Right lobe of liver (tissue), 6 donors: Measurements from ENCODE around the gene EGLN2. TPM values are rescaled to one million over a fixed set of nuclear protein-coding genes. Genes with fewer than 3 reads are reported as not detected.

Experiments used
- ATAC-seq, 4 donors: fragments of 200-7000 bp; cut with Tn5 transposase; one replicate each; pipeline ENCODE4 v1.9.1; 2020; ENCODE audit warnings: mild to moderate bottlenecking in 4 of 4, moderate library complexity in 4 of 4
- DNase-seq, 3 donors: peaks; one replicate each; pipeline ENCODE4 v3.0.0-alpha.2; 2020
- H3K27ac ChIP-seq, 3 donors: fragments of 200-600 bp; one replicate each; pipeline ENCODE4 v1.8.0; 2022
- H3K27me3 ChIP-seq, 2 donors: fragments of 200-600 bp; one replicate each; pipeline ENCODE4 v1.8.0; 2022
- H3K36me3 ChIP-seq, 4 donors: fragments of 200-600 bp; sonication (generic) in 1 of 4; one replicate each; pipeline versions ENCODE4 v1.5.1 to v1.8.0; 2017 to 2022; ENCODE audit warnings: control low read depth in 1 of 4
- H3K4me1 ChIP-seq, 4 donors: fragments of 200-600 bp; sonication (generic) in 1 of 4; one replicate each; pipeline versions ENCODE4 v1.5.1 to v1.8.0; 2017 to 2022; ENCODE audit warnings: control low read depth in 1 of 4
- H3K4me3 ChIP-seq, 3 donors: fragments of 200-600 bp; one replicate each; pipeline ENCODE4 v1.8.0; 2022
- H3K9me3 ChIP-seq, 4 donors: fragments of 200-600 bp; sonication (generic) in 1 of 4; one replicate each; pipeline versions ENCODE4 v1.5.1 to v1.8.0; 2017 to 2022; ENCODE audit warnings: control low read depth in 1 of 4
- POLR2A ChIP-seq: fragments of 450-650 bp; IDR thresholded peaks from one replicate; pipeline ENCODE4 v1.6.1; 2017; ENCODE audit warnings: antibody characterized with exemption, mild to moderate bottlenecking
- WGBS: methylation state at CpG from one replicate; pipeline ENCODE4 v1.1.6; 2018; ENCODE audit warnings: low coverage, low lambda C conversion rate; ENCODE audit not compliant: insufficient coverage; ENCODE audit errors: missing lambda C conversion rate; 5-methylcytosine and 5-hydroxymethylcytosine counted together
- intact Hi-C, 2 donors: fragments of 100-400 bp; cut with DNase I; formaldehyde crosslinking; loops; one replicate each; pipeline versions ENCODE4 v1.11.2 to v1.14.1; 2022
- total RNA-seq, 6 experiments: library from RNA; depleted of rRNA in 2 of 6; stranded (reverse); fragments of >200 nt in 2 of 6; fragmentation: NEBNext Ultra II Directional in 3 of 6; extraction: Animal tissue kit (Norgen Biotek cat#: 25700) in 3 of 6; gene quantifications; one replicate each; pipeline versions ENCODE4 v1.1.0 to v1.2.4, GENCODE V29; 2016 to 2023
- TF ChIP-seq, protein P1 (sequence below), 4 donors: fragments of 200-600 bp in 3 of 4; fragments of 450-650 bp in 1 of 4; IDR thresholded peaks; one replicate each; pipeline versions ENCODE4 v1.5.1 to v1.8.0; 2016 to 2022; ENCODE audit warnings: antibody characterized with exemption in 4 of 4, mild to moderate bottlenecking in 2 of 4
- donor health status: DM: no; HTN: yes; CAD: no.
- donor health status: DM: no; HTN: no; CAD: no.
- donor health status: DM: no; HTN: no; CAD: no.
- donor health status: DM: no; HTN: yes; CAD: no.
- donor health status: DM: no; HTN: yes; CAD: no.

The EGLN2 gene
- total RNA-seq, 6 experiments from 2014 or later, result 34.5 to 47.0 (median 37.4) TPM

DNA sequence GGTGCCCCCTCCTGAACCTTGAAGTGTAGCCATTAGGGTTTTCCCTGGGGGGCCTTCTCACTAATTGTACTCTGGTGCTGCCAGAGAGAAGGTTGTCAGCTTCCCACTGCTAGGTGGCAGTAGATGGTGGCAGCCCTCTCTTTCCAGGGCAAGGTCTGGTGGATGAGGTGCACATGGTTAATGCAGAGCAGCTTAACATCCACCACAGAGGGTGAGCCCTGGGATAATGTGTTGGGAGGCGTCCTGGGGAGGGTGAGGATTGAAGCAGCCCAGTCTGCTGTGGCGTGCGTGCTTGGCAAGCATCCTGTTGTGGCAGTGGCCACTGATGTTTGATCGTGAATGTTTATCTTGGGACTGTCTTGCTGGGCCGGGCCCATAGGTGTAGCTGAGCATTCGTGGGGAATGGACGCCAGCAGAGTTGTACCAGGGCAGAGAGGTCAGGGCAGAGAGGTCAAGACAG is 5.8 kb downstream of the EGLN2 start:
- DNase-seq, result peak; percentile 77 to 90 (median 90)
- Histone ChIP-seq H3K4me1 (peaks cover 0 to 62% (median 22%) of the 10 kb centered on the region in 4 donors), H3K36me3 (peaks cover 0 to 32% (median 9%) of the 10 kb centered on the region in 4 donors), H3K9me3 (no peaks in the 10 kb centered on the region), H3K27ac (peak overlapping the region; percentile 43 to 71 (median 58)), H3K4me3 (no peak overlapping the region), H3K27me3 (no peaks in the 10 kb centered on the region)
- intact Hi-C loops, result loop anchor here in 1 of 2 donors (10.0 kb wide), 1 partner anchor 140 kb away; no protein-coding TSS in a partner anchor
- ATAC-seq, result peak; percentile 54 to 73 (median 68)
- WGBS, result 4% methylated on average over 5 of the region's 7 CpGs
- TF ChIP-seq POLR2A, result no peak
- TF ChIP-seq, protein P1, sequence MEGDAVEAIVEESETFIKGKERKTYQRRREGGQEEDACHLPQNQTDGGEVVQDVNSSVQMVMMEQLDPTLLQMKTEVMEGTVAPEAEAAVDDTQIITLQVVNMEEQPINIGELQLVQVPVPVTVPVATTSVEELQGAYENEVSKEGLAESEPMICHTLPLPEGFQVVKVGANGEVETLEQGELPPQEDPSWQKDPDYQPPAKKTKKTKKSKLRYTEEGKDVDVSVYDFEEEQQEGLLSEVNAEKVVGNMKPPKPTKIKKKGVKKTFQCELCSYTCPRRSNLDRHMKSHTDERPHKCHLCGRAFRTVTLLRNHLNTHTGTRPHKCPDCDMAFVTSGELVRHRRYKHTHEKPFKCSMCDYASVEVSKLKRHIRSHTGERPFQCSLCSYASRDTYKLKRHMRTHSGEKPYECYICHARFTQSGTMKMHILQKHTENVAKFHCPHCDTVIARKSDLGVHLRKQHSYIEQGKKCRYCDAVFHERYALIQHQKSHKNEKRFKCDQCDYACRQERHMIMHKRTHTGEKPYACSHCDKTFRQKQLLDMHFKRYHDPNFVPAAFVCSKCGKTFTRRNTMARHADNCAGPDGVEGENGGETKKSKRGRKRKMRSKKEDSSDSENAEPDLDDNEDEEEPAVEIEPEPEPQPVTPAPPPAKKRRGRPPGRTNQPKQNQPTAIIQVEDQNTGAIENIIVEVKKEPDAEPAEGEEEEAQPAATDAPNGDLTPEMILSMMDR (IDR thresholded peaks at IDR 0.05), result peak in 3 of 4 donors; percentile 5 to 30 (median 25)

DNA sequence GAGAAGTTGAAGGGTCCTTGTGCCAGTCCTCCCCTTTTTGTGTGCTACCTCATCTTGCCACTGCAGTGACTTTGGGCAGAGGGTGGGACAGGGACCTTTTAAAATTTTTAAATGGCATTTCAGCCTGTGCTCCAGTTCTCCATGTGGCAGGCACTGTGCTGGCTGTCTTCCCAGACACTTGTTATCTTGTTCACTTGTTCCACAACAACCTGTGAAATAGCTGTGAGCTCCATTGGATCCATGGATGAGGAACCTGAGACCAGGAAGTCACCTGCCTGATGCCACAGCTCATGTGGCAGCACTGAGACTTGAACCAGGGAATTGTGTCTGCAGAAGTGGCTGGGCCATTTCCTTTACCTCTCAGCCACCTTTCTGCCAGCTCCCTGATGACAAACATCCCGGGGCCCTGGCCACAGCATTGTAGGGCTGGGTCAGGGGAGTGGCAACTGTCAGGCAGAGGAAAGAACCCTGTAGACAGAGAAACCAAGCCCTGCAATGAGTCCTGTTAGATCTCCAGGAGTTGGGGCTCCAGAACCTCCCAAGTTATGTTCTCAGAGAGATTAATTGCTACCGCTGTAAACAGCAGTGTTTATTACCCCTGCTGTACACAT is 6.4 kb downstream of the EGLN2 start:
- intact Hi-C loops, result loop anchor here in 1 of 2 donors (10.0 kb wide), 1 partner anchor 141 kb away; no protein-coding TSS in a partner anchor
- no peaks in the 10 kb centered on the region for H3K27me3 ChIP-seq
- ATAC-seq (peak; percentile 10 to 43 (median 15)), DNase-seq (peak in 2 of 3 donors; percentile 63 to 73)
- TF ChIP-seq, protein P1 (IDR thresholded peaks at IDR 0.05), result no peak
- no peak for TF ChIP-seq POLR2A
- no peaks in the 10 kb centered on the region for H3K9me3 ChIP-seq
- H3K4me1 ChIP-seq, result peaks cover 0 to 57% (median 22%) of the 10 kb centered on the region in 4 donors
- peak overlapping the region; percentile 43 to 71 (median 58) for H3K27ac ChIP-seq
- WGBS, result 60% methylated on average over 1 of the region's 2 CpGs
- H3K36me3 ChIP-seq, result peaks cover 0 to 32% (median 9%) of the 10 kb centered on the region in 4 donors
- H3K4me3 ChIP-seq, result no peak overlapping the region

DNA sequence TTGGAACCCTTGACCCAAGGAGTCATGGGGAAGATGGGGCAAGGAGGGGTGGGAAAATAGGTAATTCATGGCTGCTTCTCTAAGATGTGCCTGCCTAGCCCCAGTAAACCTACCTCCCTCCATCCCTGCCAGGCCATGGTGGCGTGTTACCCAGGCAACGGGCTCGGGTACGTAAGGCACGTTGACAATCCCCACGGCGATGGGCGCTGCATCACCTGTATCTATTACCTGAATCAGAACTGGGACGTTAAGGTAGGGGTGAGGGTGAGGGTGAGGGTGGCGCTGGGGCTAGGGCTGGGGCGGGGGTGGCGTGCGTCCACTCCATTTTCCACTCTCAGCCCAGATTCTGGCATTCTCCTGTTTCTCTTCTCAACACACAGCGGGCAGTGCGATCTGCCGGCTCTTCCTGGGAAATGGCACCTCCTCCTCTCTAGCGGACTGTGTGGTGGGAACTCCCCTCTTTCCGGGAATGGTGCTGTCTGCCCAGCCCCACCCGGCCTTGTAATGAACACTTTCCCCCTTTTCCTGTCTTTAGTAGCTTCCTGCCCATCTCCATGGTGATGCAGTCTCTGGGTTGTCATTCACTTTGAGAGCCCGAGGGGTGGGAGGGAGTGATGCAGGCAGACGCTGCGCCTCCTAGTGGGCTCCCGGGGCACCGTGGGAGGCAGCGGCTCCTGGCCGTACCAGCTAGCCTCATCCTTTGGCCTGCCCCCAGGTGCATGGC is 7.6 kb downstream of the EGLN2 start:
- Histone ChIP-seq H3K27ac (peak overlapping the region in 2 of 3 donors; percentile 2 to 41), H3K9me3 (no peaks in the 10 kb centered on the region), H3K27me3 (no peaks in the 10 kb centered on the region), H3K36me3 (peaks cover 0 to 26% (median 9%) of the 10 kb centered on the region in 4 donors), H3K4me1 (peaks cover 0 to 47% (median 22%) of the 10 kb centered on the region in 4 donors), H3K4me3 (no peak overlapping the region)
- intact Hi-C loops, result loop anchor here in 1 of 2 donors (10.0 kb wide), 1 partner anchor 142 kb away; no protein-coding TSS in a partner anchor
- DNase-seq (peak; percentile 66 to 70 (median 69)), ATAC-seq (peak; percentile 17 to 40 (median 20))
- WGBS, result 38% methylated on average over 4 of the region's 26 CpGs
- no peak for TF ChIP-seq POLR2A
- TF ChIP-seq, protein P1 (IDR thresholded peaks at IDR 0.05), result peak; percentile 41 to 67 (median 56)

DNA sequence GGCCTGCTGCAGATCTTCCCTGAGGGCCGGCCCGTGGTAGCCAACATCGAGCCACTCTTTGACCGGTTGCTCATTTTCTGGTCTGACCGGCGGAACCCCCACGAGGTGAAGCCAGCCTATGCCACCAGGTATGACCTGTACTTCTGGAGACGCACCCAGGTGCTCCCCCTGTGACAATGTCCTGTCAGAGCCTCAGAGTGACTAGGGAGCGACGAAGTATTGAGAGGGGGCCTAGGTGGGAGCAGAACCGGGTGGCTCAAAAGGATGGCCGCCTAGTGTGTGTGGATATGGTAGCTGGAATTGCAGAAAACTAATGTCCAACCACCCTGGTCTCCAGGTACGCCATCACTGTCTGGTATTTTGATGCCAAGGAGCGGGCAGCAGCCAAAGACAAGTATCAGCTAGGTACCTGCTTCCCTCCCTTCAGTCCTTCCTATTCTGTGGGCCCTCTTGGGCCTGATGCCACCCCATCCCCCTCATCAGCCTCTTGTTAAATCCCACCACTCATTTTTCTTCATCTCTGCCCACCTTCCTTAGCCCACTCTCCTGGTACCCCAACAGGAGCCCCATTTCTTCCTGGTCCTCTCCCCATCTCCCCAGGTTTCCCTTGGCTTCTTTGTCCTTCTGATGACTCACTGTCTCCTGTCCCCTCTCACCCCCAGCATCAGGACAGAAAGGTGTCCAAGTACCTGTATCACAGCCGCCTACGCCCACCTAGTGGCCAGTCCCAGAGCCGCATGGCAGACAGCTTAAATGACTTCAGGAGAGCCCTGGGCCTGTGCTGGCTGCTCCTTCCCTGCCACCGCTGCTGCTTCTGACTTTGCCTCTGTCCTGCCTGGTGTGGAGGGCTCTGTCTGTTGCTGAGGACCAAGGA is 8.4 kb downstream of the EGLN2 start:
- peaks cover 0 to 39% (median 18%) of the 10 kb centered on the region in 4 donors for H3K4me1 ChIP-seq
- no peak for ATAC-seq
- H3K27ac ChIP-seq, result peak overlapping the region in 1 of 3 donors; percentile 2
- peak in 1 of 3 donors; percentile 56 for DNase-seq
- no peak overlapping the region for H3K4me3 ChIP-seq
- H3K9me3 ChIP-seq, result no peaks in the 10 kb centered on the region
- H3K27me3 ChIP-seq, result no peaks in the 10 kb centered on the region
- intact Hi-C loops, result loop anchor here in 1 of 2 donors (10.0 kb wide), 1 partner anchor 143 kb away; no protein-coding TSS in a partner anchor
- TF ChIP-seq POLR2A, result no peak
- TF ChIP-seq, protein P1 (IDR thresholded peaks at IDR 0.05), result peak; percentile 13 to 23 (median 19)
- 70% methylated on average over 7 of the region's 18 CpGs for WGBS
- peaks cover 0 to 26% (median 9%) of the 10 kb centered on the region in 4 donors for H3K36me3 ChIP-seq
